Left ventricle myocardium inferior (tissue), 1 donor: ENCODE data around the gene LTBP1. TPM values are rescaled to one million over a fixed set of nuclear protein-coding genes. Genes with fewer than 3 reads are reported as not detected.

Experiments
- DNase-seq: peaks from one replicate; pipeline ENCODE4 v3.0.0-alpha.2; 2020
- H3K27ac ChIP-seq: fragments of 200-600 bp; replicated peaks from 2 replicates; pipeline ENCODE4 v1.8.0; 2021
- H3K27me3 ChIP-seq: fragments of 200-600 bp; 2 replicates; pipeline ENCODE4 v1.8.0; 2021; ENCODE audit warnings: low read depth
- H3K36me3 ChIP-seq: fragments of 200-600 bp; 2 replicates; pipeline ENCODE4 v1.8.0; 2021
- H3K4me1 ChIP-seq: fragments of 200-600 bp; 2 replicates; pipeline ENCODE4 v1.8.0; 2021
- H3K4me3 ChIP-seq: fragments of 200-600 bp; 2 replicates; pipeline ENCODE4 v1.8.0; 2021; ENCODE audit warnings: mild to moderate bottlenecking, moderate library complexity
- H3K9me3 ChIP-seq: fragments of 200-600 bp; replicated peaks from 2 replicates; pipeline ENCODE4 v1.8.0; 2021
- intact Hi-C: fragments of 100-400 bp; cut with micrococcal nuclease; formaldehyde crosslinking; loops from one replicate; pipeline ENCODE4 v1.11.0; 2022
- total RNA-seq: library from RNA; stranded (reverse); fragmentation: NEBNext Ultra II Directional; extraction: Animal tissue kit (Norgen Biotek cat#: 25700); gene quantifications from one replicate; pipeline ENCODE4 v1.2.1, GENCODE V29; 2021
- TF ChIP-seq, protein P1 (sequence below): fragments of 200-600 bp; IDR thresholded peaks from 2 replicates; pipeline ENCODE4 v1.8.0; 2021; ENCODE audit warnings: antibody characterized with exemption, mild to moderate bottlenecking, borderline replicate concordance
- donor health status: DM: no; HTN: yes; CAD: no; lungs with severe emphysema.

Gene LTBP1
- total RNA-seq, 1 donor from 2014 or later = 88.9 TPM

DNA sequence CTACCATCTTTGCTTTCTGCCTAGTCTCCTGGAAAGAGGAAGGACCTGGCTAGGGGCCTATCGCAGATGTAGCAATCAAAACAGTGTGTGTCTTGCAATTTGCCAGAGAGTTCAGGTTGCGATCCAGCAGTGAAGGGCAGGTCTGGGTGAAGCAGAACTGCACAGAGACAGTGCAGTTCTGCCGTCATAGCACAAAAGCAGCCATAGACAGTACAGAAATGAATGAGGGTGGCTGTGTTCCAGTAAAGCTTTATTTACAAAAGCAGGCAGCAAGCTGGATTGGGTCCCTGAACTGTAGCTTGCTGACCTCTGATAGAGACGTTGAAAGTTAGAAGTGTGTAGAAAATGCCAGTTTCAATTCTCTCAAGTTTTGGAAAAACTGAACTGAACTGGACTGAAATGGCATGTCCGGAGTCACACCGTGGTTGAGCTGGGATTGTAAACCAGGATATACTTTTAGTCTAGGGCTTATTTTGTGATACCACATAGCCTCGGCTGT is 186.8 kb downstream of the LTBP1 start:
- peak overlapping the region; percentile 57 for H3K4me3 ChIP-seq
- no peaks in the 10 kb centered on the region for H3K9me3 ChIP-seq
- intact Hi-C loops = no loop called here
- H3K36me3 ChIP-seq = no peaks in the 10 kb centered on the region
- TF ChIP-seq, protein P1, sequence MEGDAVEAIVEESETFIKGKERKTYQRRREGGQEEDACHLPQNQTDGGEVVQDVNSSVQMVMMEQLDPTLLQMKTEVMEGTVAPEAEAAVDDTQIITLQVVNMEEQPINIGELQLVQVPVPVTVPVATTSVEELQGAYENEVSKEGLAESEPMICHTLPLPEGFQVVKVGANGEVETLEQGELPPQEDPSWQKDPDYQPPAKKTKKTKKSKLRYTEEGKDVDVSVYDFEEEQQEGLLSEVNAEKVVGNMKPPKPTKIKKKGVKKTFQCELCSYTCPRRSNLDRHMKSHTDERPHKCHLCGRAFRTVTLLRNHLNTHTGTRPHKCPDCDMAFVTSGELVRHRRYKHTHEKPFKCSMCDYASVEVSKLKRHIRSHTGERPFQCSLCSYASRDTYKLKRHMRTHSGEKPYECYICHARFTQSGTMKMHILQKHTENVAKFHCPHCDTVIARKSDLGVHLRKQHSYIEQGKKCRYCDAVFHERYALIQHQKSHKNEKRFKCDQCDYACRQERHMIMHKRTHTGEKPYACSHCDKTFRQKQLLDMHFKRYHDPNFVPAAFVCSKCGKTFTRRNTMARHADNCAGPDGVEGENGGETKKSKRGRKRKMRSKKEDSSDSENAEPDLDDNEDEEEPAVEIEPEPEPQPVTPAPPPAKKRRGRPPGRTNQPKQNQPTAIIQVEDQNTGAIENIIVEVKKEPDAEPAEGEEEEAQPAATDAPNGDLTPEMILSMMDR = no peak
- peak; percentile 30 for DNase-seq
- peaks cover 75% of the 10 kb centered on the region for H3K4me1 ChIP-seq
- no peaks in the 10 kb centered on the region for H3K27me3 ChIP-seq
- peak overlapping the region; percentile 86 for H3K27ac ChIP-seq

DNA sequence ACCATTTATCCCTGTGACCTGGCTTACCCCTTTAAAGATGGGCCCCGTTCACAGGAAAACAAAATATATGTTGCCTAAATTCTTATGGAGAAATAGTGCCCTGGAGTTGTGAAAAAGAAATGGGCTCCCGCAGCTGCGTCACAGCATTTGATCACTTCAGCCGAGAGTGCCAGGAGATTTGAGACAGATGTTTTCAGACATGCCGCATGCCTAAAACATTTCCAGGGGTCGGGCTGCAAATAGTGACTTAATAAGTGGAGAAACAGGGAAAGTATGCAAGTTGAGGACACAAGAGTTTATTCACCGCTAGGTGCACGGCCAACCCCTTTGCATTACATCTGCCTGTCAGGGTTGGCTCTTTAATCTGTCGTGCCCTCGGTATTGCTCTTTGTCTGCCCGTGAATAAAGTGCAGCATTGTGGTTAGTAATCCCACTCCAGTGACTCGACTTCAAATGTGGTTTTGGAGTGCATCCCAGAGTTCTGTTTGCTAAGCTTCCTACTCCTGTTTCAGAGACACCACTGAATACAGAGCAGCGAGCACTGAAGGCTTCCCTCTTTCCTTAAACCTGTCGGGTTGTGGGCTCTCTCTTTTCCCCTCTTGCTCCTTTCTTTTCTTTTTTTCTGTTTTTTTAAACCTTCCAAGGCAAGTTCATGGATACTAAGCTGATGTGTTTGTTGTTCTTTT is 187.5 kb downstream of the LTBP1 start:
- TF ChIP-seq, protein P1 = no peak
- Histone ChIP-seq H3K27me3 (no peaks in the 10 kb centered on the region), H3K4me1 (peaks cover 77% of the 10 kb centered on the region), H3K27ac (peak overlapping the region; percentile 86), H3K9me3 (no peaks in the 10 kb centered on the region), H3K4me3 (peak overlapping the region; percentile 57), H3K36me3 (no peaks in the 10 kb centered on the region)
- DNase-seq = peak; percentile 51
- intact Hi-C loops = no loop called here

DNA sequence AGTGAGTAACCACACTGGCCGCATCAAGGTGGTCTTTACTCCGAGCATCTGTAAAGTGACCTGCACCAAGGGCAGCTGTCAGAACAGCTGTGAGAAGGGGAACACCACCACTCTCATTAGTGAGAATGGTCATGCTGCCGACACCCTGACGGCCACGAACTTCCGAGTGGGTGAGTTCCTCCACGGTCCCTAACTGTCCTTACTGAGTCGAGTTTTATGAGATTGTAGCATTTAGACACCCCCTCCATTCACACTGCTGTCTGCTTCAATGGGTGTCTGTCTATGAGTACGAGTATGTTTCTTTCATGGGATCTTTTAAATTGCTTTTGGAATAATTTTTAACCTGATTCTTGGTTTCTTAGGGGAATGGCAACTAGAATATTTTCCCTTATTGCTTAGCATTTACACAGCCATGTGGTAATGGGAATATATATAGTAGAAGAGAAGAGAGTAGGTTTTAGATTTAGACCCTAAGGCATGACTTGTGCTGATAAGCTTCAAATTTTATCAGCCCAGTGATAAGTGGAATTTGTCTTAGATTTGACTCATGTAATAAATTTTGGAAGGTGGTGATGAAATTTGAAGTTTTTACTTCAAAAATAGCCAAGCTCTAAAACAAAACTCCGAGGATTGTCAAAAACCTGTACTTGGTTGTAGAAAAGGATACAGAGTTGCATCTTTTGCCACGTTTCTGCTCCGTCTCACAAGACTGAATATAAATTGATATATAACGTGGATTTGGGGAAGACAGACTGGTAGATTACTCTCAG is 188.2 kb downstream of the LTBP1 start:
- intact Hi-C loops = no loop called here
- H3K4me1 ChIP-seq = peaks cover 82% of the 10 kb centered on the region
- no peak for DNase-seq
- peak overlapping the region; percentile 86 for H3K27ac ChIP-seq
- H3K27me3 ChIP-seq = no peaks in the 10 kb centered on the region
- TF ChIP-seq, protein P1 = no peak
- peak overlapping the region; percentile 57 for H3K4me3 ChIP-seq
- H3K9me3 ChIP-seq = no peaks in the 10 kb centered on the region
- H3K36me3 ChIP-seq = no peaks in the 10 kb centered on the region

DNA sequence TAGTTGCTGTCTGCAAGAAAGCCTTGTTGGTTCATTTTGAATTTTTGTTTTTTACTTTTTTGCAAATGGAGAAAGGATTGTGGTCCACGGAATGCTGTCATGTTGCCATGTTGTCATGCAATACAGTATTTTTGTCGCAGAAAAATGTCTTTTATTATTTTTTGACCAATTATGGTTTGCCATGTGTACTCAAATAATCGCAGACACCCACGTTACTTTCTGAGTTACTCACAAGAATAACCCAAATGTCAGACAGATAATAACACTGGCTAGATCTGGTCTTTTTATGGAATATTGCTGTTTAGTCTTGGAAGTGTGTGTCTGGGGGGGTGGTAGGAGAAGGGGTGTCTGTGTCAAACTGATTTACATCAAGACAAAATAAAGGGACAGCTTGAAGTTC is 188.9 kb downstream of the LTBP1 start:
- Histone ChIP-seq H3K36me3 (no peaks in the 10 kb centered on the region), H3K27ac (peak overlapping the region; percentile 86), H3K4me1 (peaks cover 83% of the 10 kb centered on the region), H3K27me3 (no peaks in the 10 kb centered on the region), H3K4me3 (peak overlapping the region; percentile 57), H3K9me3 (no peaks in the 10 kb centered on the region)
- no peak for DNase-seq
- intact Hi-C loops = no loop called here
- TF ChIP-seq, protein P1 = no peak

DNA sequence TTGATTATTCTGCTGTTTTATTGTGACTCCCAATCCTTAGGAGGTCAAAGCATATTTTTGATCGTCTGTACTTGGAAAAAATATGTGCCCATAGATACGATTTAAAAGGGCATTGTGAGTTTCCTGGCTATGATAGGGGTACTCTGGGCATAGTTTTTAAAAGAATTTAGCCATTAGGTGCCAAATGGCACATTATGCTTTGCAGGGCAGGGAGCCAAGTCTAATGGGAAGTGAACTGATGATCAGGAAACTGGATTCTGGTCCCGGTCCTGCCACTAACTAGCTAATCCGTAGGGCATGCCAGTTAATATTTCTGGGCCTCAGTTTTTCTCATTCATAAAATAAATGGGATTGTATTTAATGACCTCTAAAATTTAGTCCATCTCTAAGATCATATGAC is 189.3 kb downstream of the LTBP1 start:
- H3K9me3 ChIP-seq = no peaks in the 10 kb centered on the region
- peak overlapping the region; percentile 86 for H3K27ac ChIP-seq
- no peaks in the 10 kb centered on the region for H3K27me3 ChIP-seq
- intact Hi-C loops = no loop called here
- no peak for DNase-seq
- H3K4me3 ChIP-seq = peak overlapping the region; percentile 57
- TF ChIP-seq, protein P1 = no peak
- peaks cover 87% of the 10 kb centered on the region for H3K4me1 ChIP-seq
- H3K36me3 ChIP-seq = no peaks in the 10 kb centered on the region
